HG03378 (cell line): ENCODE data around the gene SORL1-AS1.
A peak's percentile ranks its signal among the peaks of the same experiment; 100 is the strongest.

Source experiments
- ATAC-seq: cut with Tn5 transposase; IDR thresholded peaks from one replicate; pipeline ENCODE4 v1.9.1; 2021; ENCODE audit warnings: mild to moderate bottlenecking, moderate library complexity; ENCODE audit not compliant: unreplicated experiment

SORL1-AS1 gene

GRCh38 chr11:121476379-121477032 lies 23.7 kb upstream of the SORL1-AS1 start:
- ATAC-seq, result no peak

GRCh38 chr11:121474680-121475079 lies 21.9 kb upstream of the SORL1-AS1 start:
- ATAC-seq, result no peak

DNA sequence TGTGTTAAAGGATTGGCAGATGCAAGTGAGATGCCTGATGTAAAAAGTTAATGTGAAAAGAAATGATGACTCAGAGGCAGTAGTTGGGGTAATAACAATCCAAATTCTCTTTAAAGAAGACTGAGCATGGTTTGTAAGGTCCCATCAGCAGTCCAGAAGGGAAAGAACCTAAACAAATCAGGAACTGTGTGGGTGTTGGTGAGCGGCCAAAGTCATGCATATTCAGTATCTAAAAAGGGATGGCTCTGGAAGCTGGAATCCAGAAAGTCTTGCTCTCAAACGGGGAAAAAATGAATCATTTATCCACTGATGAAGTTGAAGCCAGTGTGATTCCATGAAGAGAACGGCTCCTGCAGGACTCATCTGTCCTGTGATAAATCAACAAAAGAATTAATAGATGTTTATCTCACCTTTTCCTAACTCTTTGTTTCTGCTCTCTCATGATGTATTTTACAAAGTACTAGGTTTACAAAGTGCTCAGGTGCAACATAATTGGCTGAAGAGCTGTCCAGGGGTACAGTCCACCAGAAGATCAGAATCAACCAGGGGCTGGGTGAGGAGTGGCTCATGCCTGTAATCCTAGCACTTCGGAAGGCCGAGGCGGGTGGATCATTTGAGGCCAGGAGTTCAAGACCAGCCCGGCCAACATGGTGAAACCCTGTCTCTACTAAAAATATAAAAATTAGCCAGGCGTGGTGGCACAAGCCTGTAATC lies 20.5 kb upstream of the SORL1-AS1 start:
- ATAC-seq, result no peak

GRCh38 chr11:121472312-121472711 lies 19.5 kb upstream of the SORL1-AS1 start:
- ATAC-seq, result no peak

DNA sequence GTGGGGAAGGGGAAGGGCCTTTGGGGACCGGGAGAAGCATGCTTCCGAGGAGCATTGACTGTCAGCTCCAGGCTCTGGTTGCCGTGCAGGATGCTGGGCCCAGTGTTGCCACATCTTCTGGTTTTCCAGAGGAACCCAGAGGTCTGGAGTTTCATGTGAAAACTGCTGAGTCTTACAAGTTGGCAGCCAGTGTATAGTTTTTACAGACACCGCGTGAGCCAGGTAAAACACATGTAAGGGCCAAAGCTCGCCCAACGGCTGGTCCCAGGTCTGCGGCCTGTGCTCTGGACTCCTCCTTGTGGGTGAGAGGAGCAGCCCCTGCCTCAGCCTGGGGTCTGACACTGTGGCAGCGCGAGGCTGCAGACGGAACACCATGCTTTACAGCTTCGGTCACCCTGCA lies 18.4 kb upstream of the SORL1-AS1 start:
- ATAC-seq, result no peak

- no peak for ATAC-seq
Measured at GRCh38 chr11:121469910-121470309, 17.1 kb upstream of the SORL1-AS1 start.

- ATAC-seq, result peak; percentile 56
Measured at GRCh38 chr11:121467965-121468364, 15.2 kb upstream of the SORL1-AS1 start.

DNA sequence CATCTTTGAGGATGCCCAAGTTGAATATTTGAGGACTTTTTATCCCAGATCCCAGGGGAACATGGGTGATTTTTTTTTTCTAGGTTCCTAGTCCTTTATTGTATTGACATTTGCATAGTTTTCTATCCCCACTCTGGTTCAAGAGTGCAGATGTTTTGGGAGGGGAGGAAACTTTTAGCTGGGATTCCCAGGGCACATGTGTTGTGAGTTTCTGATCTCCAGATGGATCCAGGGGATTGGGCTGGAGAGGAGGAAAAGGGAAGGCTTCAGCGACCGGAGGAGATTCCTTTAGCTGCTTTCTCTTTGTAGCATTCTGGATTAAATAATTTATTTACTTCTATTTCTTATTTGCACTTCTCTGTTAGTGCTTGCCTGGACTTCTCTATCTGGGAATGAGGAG lies 14.7 kb upstream of the SORL1-AS1 start:
- ATAC-seq, result no peak

DNA sequence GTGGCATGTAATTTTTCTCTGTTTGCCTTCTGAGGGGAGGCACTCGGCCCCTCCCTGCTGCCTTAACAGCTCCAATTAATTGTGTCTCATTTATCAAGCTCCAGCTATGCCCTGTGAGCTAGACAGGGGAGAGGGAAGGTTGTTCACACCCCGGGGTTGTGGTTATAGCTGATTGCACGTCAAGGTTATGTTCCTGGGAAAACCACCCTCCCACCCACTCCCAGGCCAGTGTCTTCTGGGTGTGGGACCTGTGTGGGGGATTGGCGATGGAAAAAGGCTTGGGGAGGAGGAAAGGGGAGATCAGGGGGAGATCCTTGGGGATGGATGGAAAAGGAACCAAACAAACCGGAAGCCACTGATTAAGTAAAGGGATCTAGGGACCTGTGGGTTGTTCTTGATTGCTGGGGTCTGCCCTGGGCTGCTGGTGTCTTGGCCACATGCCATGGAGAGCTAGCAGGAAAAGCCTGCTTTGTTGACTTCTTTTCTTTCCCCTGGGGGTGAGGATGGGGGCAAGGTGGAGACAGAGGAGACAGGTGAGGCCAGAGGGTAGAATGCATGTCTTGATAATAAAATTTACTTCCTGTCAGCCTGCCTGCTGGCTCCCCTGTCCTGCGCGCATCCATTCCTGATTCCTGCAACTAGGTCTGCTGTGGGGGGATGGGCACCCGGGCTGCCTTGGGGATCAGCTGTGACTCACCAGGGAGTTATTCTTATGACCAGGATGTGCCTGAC lies 13.5 kb upstream of the SORL1-AS1 start:
- no peak for ATAC-seq

DNA sequence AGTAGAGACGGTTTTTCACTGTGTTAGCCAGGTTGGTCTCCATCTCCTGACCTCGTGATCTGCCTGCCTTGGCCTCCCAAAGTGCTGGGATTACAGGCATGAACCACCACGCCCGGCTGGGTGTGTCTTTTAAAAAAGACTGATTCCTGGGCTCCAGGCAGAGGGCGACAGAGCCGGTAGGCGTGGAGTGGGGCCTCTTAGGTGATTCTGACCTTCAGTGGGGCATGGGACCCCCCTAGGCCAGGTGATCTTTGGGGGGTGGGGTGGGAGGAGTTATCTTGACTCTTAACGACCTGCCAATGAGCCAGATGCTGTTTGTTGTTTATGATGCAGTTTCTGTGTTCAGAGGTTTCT lies 12.9 kb upstream of the SORL1-AS1 start:
- no peak for ATAC-seq

- peak; percentile 37 for ATAC-seq
Measured at GRCh38 chr11:121464352-121464946, 11.7 kb upstream of the SORL1-AS1 start.

GRCh38 chr11:121463689-121464335 lies 11.0 kb upstream of the SORL1-AS1 start:
- ATAC-seq, result no peak

DNA sequence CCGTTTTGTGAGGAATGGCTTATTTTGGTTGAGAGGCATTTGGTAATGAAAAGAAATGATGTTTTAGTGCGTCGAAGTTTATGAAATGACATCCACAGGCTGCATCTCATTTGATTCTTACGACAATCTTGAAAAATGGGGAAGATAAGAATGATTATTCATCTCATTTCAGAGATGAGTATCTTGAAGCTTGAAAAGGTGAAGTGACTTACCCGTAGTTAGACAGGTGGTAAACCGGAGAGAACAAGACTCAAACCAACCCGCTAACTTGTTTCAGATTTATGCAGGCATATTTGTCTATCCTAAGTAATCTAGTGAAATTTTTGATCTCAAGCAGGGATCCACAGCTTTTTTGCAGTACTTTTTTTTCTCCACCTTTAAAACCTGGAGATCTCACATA lies 9.1 kb upstream of the SORL1-AS1 start:
- ATAC-seq, result no peak

- ATAC-seq, result no peak
Measured at GRCh38 chr11:121460941-121461514, 8.3 kb upstream of the SORL1-AS1 start.

GRCh38 chr11:121459413-121460017 lies 6.7 kb upstream of the SORL1-AS1 start:
- ATAC-seq, result no peak

- ATAC-seq, result no peak
Measured at GRCh38 chr11:121458551-121458950, 5.8 kb upstream of the SORL1-AS1 start.

GRCh38 chr11:121456816-121457431 lies 4.2 kb upstream of the SORL1-AS1 start:
- ATAC-seq, result no peak

- no peak for ATAC-seq
Measured at GRCh38 chr11:121456151-121456550, 3.4 kb upstream of the SORL1-AS1 start.

DNA sequence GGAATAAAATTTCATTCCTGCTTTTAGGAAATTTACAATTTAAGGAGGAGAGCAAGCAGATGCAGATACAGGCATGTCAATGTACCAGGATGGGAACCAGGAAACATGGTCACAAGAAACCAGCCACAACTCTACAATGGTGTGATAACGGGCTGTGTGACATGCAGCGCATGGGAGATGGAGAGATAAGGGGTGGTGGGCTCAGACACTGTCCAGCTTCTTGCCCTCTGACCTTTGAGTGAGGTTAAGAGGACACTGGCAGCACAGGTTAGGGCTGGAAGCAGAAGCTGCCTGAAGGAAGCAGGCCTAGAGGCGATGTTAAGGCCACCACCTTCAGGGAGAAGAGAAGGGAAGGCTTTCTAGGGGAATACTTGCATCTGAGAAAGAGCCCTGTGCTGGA lies 2.3 kb upstream of the SORL1-AS1 start:
- no peak for ATAC-seq
